Measurements from ENCODE around the gene MAP2.
"Not testable (repeated sequence)": the region's sequence is repeated elsewhere in the genome, so short reads cannot be mapped to it uniquely, and the experiment has no call there.

Gene MAP2

GRCh38 chr2:209476367-209477208 is 52.7 kb downstream of the MAP2 start:
- H3K27ac ChIP-seq (ENCODE audit: low read length): no peak overlapping the region
- no peaks in the 10 kb centered on the region for H3K9me3 ChIP-seq (ENCODE audit: control insufficient read depth in 1 of 2, low read length in 2 of 2)
- no peak overlapping the region for H3K4me3 ChIP-seq (ENCODE audit: low read depth in 1 of 2, low read length in 2 of 2)
- no peaks in the 10 kb centered on the region for H3K36me3 ChIP-seq (ENCODE audit: control insufficient read depth in 1 of 2, insufficient read depth in 2 of 2, low read length in 2 of 2)
- no peaks in the 10 kb centered on the region for H3K27me3 ChIP-seq (ENCODE audit: low read depth, low read length)
- H3K4me1 ChIP-seq (ENCODE audit: control insufficient read depth in 1 of 2, insufficient read depth in 2 of 2, low read length in 2 of 2): no peaks in the 10 kb centered on the region

- H3K36me3 ChIP-seq (ENCODE audit: control insufficient read depth in 1 of 2, insufficient read depth in 2 of 2, low read length in 2 of 2); H3K9me3 ChIP-seq (ENCODE audit: control insufficient read depth in 1 of 2, low read length in 2 of 2); H3K4me3 ChIP-seq (ENCODE audit: low read depth in 1 of 2, low read length in 2 of 2); H3K27ac ChIP-seq (ENCODE audit: low read length); H3K4me1 ChIP-seq (ENCODE audit: control insufficient read depth in 1 of 2, insufficient read depth in 2 of 2, low read length in 2 of 2); H3K27me3 ChIP-seq (ENCODE audit: low read depth, low read length): not testable (repeated sequence)
These were observed 68.4 kb downstream of the MAP2 start for GRCh38 chr2:209492296-209492695.

DNA sequence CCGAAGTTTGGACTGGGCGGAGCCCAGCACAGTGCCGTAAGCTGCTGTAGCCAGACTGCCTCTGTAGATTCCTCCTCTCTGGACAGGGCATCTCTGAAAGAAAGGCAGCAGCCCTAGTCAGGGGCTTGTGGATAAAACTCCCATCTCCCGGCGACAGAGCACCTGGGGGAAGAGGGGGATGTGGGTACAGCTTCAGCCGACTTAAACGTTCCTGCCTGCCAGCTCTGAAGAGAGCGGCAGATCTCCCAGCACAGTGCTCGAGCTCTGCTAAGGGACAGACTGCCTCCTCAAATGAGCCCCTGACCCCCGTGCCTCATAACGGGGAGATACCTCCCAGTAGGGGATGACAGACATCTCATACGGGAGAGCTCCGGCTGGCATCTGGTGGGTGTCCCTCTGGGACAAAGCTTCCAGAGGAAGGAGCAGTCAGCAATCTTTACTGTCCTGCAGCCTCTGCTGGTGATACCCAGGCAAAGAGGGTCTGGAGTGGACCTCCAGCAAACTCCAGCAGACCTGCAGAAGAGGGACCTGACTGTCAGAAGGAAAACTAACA is 71.3 kb downstream of the MAP2 start:
- H3K4me3 ChIP-seq (ENCODE audit: low read depth in 1 of 2, low read length in 2 of 2); H3K27ac ChIP-seq (ENCODE audit: low read length): not testable (repeated sequence)
- H3K9me3 ChIP-seq (ENCODE audit: control insufficient read depth in 1 of 2, low read length in 2 of 2): peaks cover 0 to 10% of the 10 kb centered on the region in 2 donors

DNA sequence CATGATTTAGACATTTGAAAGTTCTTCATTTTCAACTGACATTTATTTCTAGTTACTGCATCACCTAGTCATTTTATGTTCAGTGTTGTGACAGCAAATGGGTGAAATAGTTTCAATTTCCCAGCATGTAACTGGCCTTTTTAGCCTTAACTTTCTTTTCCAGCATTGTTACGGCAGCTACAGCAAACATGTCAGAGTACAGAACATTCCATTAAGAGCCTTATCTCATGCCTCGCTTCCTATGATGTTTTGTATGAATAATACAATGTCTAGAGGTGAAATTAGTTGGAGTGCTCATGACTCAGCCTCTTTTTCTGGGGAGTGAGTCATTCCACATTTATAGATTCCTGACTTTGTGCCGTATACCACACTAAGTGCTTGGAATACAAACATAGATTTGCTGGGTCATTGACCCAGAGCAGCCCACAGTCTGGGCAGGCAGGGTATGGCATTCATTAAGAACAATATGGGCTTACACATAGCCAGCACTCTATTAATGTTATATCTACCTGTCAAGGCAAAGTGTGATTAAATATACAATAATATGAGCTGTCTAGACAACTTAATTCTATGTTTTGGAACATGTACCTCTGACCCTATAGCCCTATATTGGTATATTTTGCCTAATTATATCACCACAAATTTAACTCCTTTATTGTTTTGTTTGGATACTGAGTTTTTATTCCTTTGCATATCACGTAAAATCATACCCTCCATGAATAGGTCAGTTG is 72.2 kb downstream of the MAP2 start:
- Histone ChIP-seq H3K27ac (ENCODE audit: low read length) (peak overlapping the region; percentile 3), H3K9me3 (ENCODE audit: control insufficient read depth in 1 of 2, low read length in 2 of 2) (peaks cover 0 to 10% of the 10 kb centered on the region in 2 donors), H3K4me1 (ENCODE audit: control insufficient read depth in 1 of 2, insufficient read depth in 2 of 2, low read length in 2 of 2) (no peaks in the 10 kb centered on the region), H3K36me3 (ENCODE audit: control insufficient read depth in 1 of 2, insufficient read depth in 2 of 2, low read length in 2 of 2) (no peaks in the 10 kb centered on the region), H3K27me3 (ENCODE audit: low read depth, low read length) (no peaks in the 10 kb centered on the region), H3K4me3 (ENCODE audit: low read depth in 1 of 2, low read length in 2 of 2) (no peak overlapping the region)

More for the DNA sequence above, 71.3 kb downstream of the MAP2 start:
- H3K4me1 ChIP-seq (ENCODE audit: control insufficient read depth in 1 of 2, insufficient read depth in 2 of 2, low read length in 2 of 2); H3K27me3 ChIP-seq (ENCODE audit: low read depth, low read length); H3K36me3 ChIP-seq (ENCODE audit: control insufficient read depth in 1 of 2, insufficient read depth in 2 of 2, low read length in 2 of 2): not testable (repeated sequence)

GRCh38 chr2:209496586-209496982 is 72.7 kb downstream of the MAP2 start:
- Histone ChIP-seq H3K27ac (ENCODE audit: low read length) (no peak overlapping the region), H3K36me3 (ENCODE audit: control insufficient read depth in 1 of 2, insufficient read depth in 2 of 2, low read length in 2 of 2) (no peaks in the 10 kb centered on the region), H3K27me3 (ENCODE audit: low read depth, low read length) (no peaks in the 10 kb centered on the region), H3K9me3 (ENCODE audit: control insufficient read depth in 1 of 2, low read length in 2 of 2) (peaks cover 0 to 10% of the 10 kb centered on the region in 2 donors), H3K4me1 (ENCODE audit: control insufficient read depth in 1 of 2, insufficient read depth in 2 of 2, low read length in 2 of 2) (no peaks in the 10 kb centered on the region), H3K4me3 (ENCODE audit: low read depth in 1 of 2, low read length in 2 of 2) (no peak overlapping the region)

GRCh38 chr2:209498614-209499013 is 74.8 kb downstream of the MAP2 start:
- Histone ChIP-seq H3K27ac (ENCODE audit: low read length) (no peak overlapping the region), H3K4me3 (ENCODE audit: low read depth in 1 of 2, low read length in 2 of 2) (peak overlapping the region in 1 of 2 donors; percentile 17), H3K36me3 (ENCODE audit: control insufficient read depth in 1 of 2, insufficient read depth in 2 of 2, low read length in 2 of 2) (no peaks in the 10 kb centered on the region), H3K27me3 (ENCODE audit: low read depth, low read length) (no peaks in the 10 kb centered on the region), H3K9me3 (ENCODE audit: control insufficient read depth in 1 of 2, low read length in 2 of 2) (peaks cover 0 to 10% of the 10 kb centered on the region in 2 donors), H3K4me1 (ENCODE audit: control insufficient read depth in 1 of 2, insufficient read depth in 2 of 2, low read length in 2 of 2) (no peaks in the 10 kb centered on the region)

- Histone ChIP-seq H3K36me3 (ENCODE audit: control insufficient read depth in 1 of 2, insufficient read depth in 2 of 2, low read length in 2 of 2) (no peaks in the 10 kb centered on the region), H3K9me3 (ENCODE audit: control insufficient read depth in 1 of 2, low read length in 2 of 2) (peaks cover 0 to 10% of the 10 kb centered on the region in 2 donors), H3K4me3 (ENCODE audit: low read depth in 1 of 2, low read length in 2 of 2) (no peak overlapping the region), H3K27ac (ENCODE audit: low read length) (no peak overlapping the region), H3K4me1 (ENCODE audit: control insufficient read depth in 1 of 2, insufficient read depth in 2 of 2, low read length in 2 of 2) (no peaks in the 10 kb centered on the region), H3K27me3 (ENCODE audit: low read depth, low read length) (no peaks in the 10 kb centered on the region)
These were observed 75.2 kb downstream of the MAP2 start for GRCh38 chr2:209499069-209499468.

GRCh38 chr2:209501579-209501978 is 77.7 kb downstream of the MAP2 start:
- Histone ChIP-seq H3K27ac (ENCODE audit: low read length) (no peak overlapping the region), H3K36me3 (ENCODE audit: control insufficient read depth in 1 of 2, insufficient read depth in 2 of 2, low read length in 2 of 2) (no peaks in the 10 kb centered on the region), H3K4me3 (ENCODE audit: low read depth in 1 of 2, low read length in 2 of 2) (no peak overlapping the region), H3K27me3 (ENCODE audit: low read depth, low read length) (no peaks in the 10 kb centered on the region), H3K9me3 (ENCODE audit: control insufficient read depth in 1 of 2, low read length in 2 of 2) (peaks cover 0 to 10% of the 10 kb centered on the region in 2 donors), H3K4me1 (ENCODE audit: control insufficient read depth in 1 of 2, insufficient read depth in 2 of 2, low read length in 2 of 2) (no peaks in the 10 kb centered on the region)

DNA sequence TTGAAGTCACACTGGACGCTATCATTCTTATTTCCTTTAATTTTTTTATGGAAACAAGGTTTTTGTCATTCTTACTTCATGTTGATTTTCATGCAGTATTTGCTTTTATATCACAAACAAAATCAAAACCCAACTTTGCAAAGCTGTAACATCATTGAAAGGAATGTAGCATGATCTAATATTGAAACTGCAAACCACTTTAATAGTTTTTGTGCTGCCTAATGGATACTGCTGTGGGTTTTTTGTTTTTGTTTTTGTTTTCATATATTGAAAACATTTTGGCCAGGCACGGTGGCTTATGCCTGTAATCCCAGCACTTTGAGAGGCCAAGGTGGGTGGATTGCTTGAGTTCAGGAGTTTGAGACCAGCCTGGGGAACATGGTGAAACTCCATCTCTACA is 81.6 kb downstream of the MAP2 start:
- no peaks in the 10 kb centered on the region for H3K27me3 ChIP-seq (ENCODE audit: low read depth, low read length)
- no peaks in the 10 kb centered on the region for H3K9me3 ChIP-seq (ENCODE audit: control insufficient read depth in 1 of 2, low read length in 2 of 2)
- no peak overlapping the region for H3K4me3 ChIP-seq (ENCODE audit: low read depth in 1 of 2, low read length in 2 of 2)
- H3K36me3 ChIP-seq (ENCODE audit: control insufficient read depth in 1 of 2, insufficient read depth in 2 of 2, low read length in 2 of 2): no peaks in the 10 kb centered on the region
- H3K27ac ChIP-seq (ENCODE audit: low read length): no peak overlapping the region
- H3K4me1 ChIP-seq (ENCODE audit: control insufficient read depth in 1 of 2, insufficient read depth in 2 of 2, low read length in 2 of 2): no peaks in the 10 kb centered on the region

DNA sequence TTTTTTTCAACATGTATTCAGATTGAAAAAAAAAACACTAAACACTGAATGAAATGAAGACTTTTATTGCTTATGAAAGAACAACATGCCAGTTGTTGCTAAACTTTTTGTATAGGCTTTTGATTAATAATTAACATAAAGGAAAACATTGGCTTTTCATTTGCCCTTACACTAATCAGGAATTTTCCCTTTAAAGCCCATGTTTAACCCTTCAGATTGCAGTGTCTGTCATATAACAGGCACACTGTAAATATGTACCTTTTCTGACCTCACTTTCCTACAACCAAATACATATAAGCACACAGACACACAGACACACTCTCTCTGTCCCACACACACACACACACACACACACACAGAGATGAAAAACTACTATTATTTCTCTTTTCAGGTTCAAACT is 84.4 kb downstream of the MAP2 start:
- no peaks in the 10 kb centered on the region for H3K36me3 ChIP-seq (ENCODE audit: control insufficient read depth in 1 of 2, insufficient read depth in 2 of 2, low read length in 2 of 2)
- no peak overlapping the region for H3K27ac ChIP-seq (ENCODE audit: low read length)
- no peaks in the 10 kb centered on the region for H3K4me1 ChIP-seq (ENCODE audit: control insufficient read depth in 1 of 2, insufficient read depth in 2 of 2, low read length in 2 of 2)
- H3K27me3 ChIP-seq (ENCODE audit: low read depth, low read length): no peaks in the 10 kb centered on the region
- H3K9me3 ChIP-seq (ENCODE audit: control insufficient read depth in 1 of 2, low read length in 2 of 2): no peaks in the 10 kb centered on the region
- H3K4me3 ChIP-seq (ENCODE audit: low read depth in 1 of 2, low read length in 2 of 2): no peak overlapping the region

GRCh38 chr2:209511637-209512036 is 87.8 kb downstream of the MAP2 start:
- Histone ChIP-seq H3K4me1 (ENCODE audit: control insufficient read depth in 1 of 2, insufficient read depth in 2 of 2, low read length in 2 of 2) (no peaks in the 10 kb centered on the region), H3K36me3 (ENCODE audit: control insufficient read depth in 1 of 2, insufficient read depth in 2 of 2, low read length in 2 of 2) (no peaks in the 10 kb centered on the region), H3K9me3 (ENCODE audit: control insufficient read depth in 1 of 2, low read length in 2 of 2) (no peaks in the 10 kb centered on the region), H3K27me3 (ENCODE audit: low read depth, low read length) (no peaks in the 10 kb centered on the region), H3K4me3 (ENCODE audit: low read depth in 1 of 2, low read length in 2 of 2) (no peak overlapping the region), H3K27ac (ENCODE audit: low read length) (no peak overlapping the region)

Measured in muscle layer of duodenum (tissue), 2 donors.